HG03159 (cell line): Measurements from ENCODE around the gene RNF224.
A peak's percentile ranks its signal among the peaks of the same experiment; 100 is the strongest.

Experiments used
- ATAC-seq: cut with Tn5 transposase; IDR thresholded peaks from one replicate; pipeline ENCODE4 v1.9.1; 2021; ENCODE audit warnings: mild to moderate bottlenecking, moderate library complexity; ENCODE audit not compliant: unreplicated experiment

The RNF224 gene

DNA sequence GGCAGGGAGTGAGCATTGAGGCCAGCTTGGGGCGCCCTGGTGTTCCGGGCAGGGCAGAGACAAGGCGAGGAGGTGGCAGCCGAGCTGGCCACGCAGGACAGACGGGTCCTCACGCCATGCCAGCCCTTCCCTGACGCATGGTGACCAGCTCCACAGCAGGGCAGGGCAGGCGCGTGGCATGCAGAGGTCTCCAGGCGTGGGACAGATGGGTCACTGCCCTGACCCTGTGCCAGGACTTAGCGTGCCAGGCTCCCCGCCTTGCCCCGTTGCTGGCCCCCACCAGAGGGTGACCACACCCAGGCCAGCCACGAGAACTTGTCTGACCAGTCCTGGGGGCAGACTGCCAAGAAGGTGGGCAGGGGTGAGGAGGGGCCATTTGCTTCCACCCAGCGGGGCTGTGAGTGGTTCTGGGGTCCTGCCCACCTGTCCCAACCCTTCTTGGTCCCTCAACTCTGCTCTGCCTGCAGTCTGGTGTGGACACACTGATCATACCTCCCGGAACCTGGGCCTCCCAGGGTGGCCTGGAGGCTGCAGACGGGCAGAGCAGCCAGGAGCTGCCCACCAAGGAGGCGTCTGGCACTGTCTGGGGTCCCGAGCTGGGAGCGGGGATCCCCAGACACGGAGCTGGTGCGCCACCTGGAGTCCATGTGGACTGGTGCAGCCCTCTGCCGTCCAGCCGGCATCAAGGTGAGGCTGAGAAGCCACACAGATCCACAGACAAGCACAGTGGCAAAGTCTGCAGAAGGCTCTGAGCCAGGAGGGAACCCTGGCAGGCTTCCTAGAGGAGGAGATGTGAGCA is at the start of gene RNF224:
Gene RNF224, plus strand, starts transcription at position 449 of the 799 bp plus-strand sequence. CDS start 834 bp downstream, outside the sequence.
- ATAC-seq: no peak

DNA sequence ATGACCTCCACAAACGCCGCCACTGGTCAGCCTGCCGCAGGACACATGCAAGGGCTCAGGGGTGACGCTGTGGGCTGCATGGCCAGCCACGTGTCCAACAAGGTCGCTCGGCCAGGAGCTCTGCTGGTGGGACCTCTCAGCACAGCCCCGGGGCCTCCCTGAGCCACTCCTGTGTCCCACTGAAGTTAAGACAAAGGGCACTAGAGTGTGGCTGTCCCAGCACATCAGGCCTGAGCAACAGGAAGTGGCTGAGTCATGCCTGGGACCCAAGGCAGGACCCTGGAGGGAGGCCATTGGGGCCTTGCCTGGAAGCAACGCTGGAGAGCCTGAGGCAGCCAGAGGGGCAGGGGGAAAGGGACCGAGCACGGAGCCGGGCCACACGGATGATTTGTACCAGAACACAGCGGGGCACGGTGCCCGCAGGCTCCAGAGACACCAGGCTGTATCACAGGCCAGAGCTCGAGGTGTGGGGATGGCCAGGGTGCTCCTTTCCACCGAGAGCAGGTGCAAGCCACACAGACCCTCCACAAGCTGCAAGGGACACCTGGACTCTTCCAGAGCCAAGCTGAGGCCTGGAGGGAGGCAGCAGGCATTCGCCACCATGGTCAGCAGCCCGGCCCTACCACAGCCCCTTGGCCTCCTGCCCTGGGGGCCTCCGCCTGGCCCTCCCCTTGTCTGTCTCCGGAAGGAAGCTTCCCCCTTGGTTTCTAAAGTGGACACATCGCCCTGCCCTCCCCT is 48.9 kb upstream of the RNF224 start:
- no peak for ATAC-seq

DNA sequence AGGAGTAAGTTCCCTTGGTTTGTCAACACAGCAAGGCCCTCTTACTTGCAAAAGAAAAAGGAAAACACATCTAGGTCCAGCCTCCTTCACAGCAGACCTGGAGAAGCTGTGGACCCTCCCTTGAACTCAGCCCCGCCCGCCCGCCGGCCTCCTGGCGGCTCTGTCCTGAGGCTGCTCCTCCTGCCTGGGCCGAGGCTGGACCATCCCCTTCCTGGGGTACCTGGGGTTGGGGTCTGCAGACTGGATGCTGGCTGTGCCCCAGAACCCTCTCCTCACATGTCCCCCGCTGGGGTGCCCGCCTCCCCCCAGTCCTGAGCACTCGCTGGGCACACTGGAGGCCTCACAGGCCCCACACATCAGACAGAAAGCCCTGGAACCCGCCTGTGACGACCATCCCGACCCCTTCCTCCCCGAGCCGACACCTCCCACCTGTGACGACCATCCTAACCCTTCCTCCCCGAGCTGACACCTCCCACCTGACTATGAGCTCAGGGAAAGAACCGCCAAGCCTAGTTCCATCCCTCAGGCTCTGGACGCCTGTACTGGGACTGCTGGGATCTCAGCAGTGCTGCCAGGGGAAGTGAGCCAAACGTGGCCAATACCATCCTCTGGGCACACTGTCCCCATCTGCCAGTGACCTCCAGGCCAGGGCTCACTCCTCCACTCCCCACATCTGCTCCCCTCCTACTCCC is 48.2 kb upstream of the RNF224 start:
- no peak for ATAC-seq

DNA sequence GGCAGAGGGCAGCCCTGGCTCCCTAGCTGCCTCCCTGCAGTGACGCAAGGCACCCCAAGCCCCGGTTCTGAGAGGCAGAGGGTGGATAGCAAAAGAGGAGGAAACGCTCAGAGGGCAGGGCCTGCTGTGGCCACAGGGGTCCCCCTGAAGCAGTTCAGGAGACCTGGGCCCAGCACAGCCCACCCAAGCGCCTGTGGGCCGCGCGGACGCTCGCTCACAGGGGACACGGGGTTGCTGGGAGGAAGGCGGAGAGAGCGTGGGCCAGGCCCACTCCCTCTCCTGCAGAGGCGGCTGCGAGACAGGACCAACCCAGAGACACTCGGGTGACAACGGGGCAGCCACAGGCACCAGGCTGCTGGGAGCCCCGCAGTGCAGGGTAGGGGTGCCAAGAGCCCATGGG is 47.5 kb upstream of the RNF224 start:
- ATAC-seq: no peak

DNA sequence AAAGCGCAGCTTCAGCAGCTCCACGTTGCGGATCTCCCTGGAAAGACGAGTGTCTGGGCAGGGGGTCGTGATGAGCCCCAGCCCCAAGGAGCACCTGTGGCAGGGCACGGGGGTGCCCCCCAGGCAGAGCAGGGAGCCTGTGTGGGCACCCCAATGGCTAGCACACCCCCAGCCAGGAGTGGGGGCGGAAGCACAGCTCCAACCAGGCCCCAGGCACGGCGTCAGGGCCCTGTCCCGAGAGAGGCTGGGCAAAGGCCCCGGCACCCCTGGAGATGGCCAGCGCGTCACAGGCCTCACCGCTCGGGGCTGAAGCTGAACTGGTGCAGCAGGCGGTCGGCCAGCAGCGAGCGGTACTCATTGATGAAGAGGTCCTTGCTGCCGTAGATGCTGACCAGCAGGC is 46.8 kb upstream of the RNF224 start:
- ATAC-seq: no peak

DNA sequence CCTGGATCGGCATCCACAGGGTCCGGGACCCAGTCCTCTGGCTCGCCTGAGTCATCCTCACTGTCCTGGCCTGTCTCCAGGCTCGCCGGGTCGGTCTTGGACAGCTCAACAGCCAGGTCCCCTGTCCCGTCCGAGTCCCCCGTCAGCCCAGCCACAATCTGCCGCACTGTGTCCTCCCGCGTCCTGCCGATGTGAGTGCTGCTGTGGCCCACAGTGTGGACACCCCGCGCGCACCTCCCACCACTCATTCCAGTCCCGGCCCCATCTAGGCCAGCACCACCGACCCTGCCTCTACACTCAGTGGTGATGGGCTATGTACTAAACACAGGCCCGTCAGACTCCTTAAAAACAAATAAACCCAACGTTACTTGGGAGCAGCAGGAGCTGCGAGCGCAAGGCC is 45.6 kb upstream of the RNF224 start:
- ATAC-seq: no peak

DNA sequence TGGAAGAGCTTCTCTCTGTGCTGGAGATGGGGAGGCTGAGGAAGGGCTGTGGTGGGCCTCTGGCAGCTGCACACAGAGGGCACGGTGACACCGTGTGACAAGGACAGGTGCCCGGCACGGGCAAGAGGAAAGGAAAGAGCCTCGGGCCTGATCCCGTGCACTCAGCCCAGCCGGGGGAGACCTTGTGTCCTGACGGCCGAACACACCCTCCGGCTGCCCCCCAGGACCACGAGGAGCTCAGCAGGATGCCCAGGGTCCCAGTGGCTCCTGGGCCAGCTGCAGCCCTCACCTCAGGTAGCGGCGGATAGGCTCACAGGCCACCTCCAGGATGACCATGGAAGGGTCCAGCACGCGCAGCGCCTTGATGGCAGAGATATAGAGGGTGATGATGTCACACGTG is 44.5 kb upstream of the RNF224 start:
- ATAC-seq: no peak

DNA sequence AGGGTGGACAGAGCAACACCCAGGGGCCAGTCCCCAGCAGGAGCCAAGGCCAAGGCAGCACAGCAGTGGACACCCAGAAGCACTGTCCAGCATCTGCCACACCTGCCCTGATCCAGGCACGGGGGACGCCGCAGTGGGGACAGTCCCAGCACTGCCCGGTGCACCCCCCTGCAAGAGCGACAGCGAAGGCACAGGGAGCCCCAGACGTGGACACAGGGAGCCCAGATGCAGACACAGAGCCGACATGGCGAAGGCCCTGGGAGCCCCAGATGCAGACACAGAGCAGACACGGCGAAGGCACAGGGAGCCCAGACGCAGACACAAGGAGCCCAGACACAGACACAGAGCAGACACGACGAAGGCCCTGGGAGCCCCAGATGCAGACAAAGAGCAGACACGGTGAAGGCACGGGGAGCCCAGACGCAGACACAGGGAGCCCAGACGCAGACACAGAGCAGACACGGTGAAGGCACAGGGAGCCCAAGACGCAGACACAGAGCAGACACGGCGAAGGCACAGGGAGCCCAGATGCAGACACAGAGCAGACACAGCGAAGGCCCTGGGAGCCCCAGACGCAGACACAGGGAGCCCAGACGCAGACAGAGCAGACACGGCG is 43.2 kb upstream of the RNF224 start:
- ATAC-seq: no peak

DNA sequence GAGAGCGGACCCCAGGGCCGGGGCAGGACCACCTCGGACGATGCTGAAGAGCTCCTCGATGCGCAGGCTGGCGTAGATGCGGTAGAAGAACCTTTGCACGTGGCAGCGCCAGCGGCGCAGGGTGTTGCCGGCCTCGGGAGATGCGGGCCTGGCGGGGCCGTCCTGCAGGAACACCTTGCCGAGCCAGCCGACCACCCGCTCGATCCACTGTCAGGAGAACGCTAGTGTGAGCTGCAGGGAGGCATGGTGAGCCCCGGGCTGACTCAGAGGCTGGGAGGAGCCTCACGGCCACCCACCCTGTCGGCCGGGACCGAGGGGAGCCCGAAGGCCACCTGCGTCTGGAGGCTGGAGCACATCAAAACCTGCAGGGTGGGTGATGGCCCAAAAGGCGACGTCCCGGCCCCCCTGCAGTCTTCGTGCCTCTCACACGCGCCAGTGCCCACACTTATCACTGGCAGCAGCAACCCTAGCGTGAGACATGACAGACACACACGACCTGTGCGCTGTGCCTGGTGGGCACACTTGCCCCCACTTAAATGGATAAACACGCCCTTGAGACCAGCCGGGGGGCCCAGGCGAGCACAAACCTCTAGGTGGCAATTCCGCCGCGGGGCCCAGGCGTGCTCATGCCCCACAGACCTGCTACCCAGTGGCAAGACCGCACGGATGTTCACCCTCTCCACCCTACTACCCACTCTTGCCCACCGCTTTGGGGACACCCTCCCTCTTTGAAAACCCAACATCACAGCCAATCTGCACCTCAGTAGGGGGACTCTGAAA is 42.2 kb upstream of the RNF224 start:
- no peak for ATAC-seq

DNA sequence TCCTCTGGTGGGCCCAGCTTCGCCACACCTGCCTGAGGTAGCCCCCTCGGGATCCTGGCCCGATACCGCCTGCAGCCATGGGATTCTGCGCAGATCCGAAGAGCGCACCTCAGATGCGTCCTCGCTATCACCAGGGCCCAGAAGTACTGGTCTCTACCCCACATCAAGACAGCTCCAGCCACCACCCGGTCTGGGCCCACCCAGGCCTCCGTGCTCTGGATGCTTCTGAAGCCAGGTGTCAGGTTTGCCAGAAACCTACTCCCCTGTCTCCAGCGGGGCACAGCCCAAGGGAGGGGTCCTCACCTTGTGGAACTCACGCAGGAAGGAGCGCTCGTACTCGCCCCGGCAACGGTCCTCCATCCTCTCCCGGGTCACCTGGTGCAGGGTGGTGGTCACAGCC is 41.4 kb upstream of the RNF224 start:
- ATAC-seq: no peak

DNA sequence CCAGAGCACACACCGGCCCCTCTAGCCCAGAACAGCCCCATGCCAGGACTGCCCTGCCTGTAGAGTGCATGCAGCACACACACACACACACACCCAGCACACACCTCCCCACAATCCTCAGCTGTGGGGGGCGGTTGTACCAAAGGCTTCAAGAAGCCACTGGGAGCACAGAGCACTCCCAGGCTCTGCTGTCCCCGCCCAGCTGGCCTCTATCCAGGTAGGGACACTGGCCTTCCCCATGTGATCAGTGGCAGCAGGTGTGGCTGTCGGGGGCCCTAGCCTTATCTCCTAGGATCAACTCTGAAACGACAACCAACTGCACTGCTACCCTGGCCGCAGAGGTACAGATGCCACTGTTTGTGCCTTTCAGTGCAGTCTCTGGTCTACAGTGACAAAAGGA is 40.9 kb upstream of the RNF224 start:
- ATAC-seq: no peak

DNA sequence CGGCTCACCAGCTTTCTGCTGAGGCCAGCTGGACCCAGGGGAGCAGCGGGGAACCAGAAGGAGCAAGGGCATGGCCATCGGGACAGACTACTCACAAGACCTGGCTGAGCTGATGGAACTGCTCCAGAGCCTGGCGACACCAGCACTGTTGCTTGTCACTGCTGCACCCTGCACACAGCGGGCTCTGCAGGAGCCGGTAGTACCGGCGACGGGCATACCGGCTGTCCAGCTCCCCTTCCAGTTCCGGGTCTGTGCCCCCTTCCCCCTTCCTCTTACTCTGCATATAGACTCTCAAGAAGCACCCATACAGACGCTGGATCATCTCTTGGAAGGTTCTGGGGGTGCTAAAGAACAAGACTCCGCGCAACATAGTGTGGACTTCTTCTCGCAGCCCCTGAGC is 39.9 kb upstream of the RNF224 start:
- no peak for ATAC-seq

DNA sequence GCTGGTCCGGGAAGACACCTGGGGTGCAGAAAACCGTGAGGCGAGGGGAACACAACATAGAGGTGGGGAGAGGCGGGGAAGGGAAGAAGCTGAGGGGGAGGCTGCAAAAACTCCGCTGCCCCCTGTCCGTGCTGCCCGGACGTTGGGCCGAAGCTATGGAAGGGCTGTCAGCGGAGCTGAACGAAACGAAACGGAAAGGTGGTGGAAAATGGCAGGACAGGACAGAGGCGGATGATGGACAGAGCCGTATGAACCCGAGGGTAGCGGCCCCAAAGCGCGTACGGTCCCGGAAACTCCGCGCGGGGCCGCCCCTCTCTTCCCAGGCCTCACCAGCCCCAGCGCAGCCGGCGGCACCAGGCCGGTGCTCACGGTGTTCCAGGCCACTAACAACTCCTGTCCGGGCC is 39.2 kb upstream of the RNF224 start:
- ATAC-seq: no peak

DNA sequence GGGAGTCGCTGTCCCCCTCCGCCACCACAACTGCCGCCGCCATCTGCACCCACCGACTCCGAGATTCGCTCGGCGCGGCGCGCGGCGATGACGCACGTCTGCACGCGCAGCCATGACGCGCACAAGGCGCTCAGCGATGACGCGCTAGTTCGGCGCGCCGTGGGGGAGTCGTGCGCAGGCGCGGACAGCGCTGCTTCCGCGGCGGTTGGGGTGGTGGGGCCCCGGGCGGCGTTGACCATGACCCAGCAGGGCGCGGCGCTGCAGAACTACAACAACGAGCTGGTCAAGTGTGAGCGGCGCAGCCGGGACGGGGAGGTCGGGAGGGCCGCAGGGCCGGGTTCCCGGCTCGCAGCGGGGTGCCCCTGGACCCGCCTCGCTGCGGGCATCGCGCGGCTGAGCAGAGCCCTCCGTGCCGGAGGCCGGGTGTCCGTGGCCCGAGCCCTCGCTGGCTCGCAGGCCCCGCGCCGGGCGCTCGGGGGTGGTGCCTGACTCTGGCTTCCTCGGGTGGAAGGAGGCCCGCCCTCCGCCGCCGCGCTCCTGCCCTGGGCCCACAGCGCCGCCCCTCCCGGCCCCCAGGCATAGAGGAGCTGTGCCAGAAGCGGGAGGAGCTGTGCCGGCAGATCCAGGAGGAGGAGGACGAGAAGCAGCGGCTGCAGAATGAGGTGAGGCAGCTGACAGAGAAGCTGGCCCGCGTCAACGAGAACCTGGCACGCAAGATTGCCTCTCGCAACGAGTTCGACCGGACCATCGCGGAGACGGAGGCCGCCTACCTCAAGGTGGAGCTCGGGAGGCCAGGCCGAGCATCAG is 38.6 kb upstream of the RNF224 start, which contains the start of the genes ANAPC2 and SSNA1:
Gene ANAPC2, minus strand, starts transcription at position 71 of the 807 bp plus-strand sequence. Its CDS starts 28 bp downstream, at position 43.
Gene SSNA1, plus strand, starts transcription at position 187 of the 807 bp plus-strand sequence. Its CDS starts 51 bp downstream, at position 238.
- peak; percentile 74 for ATAC-seq

DNA sequence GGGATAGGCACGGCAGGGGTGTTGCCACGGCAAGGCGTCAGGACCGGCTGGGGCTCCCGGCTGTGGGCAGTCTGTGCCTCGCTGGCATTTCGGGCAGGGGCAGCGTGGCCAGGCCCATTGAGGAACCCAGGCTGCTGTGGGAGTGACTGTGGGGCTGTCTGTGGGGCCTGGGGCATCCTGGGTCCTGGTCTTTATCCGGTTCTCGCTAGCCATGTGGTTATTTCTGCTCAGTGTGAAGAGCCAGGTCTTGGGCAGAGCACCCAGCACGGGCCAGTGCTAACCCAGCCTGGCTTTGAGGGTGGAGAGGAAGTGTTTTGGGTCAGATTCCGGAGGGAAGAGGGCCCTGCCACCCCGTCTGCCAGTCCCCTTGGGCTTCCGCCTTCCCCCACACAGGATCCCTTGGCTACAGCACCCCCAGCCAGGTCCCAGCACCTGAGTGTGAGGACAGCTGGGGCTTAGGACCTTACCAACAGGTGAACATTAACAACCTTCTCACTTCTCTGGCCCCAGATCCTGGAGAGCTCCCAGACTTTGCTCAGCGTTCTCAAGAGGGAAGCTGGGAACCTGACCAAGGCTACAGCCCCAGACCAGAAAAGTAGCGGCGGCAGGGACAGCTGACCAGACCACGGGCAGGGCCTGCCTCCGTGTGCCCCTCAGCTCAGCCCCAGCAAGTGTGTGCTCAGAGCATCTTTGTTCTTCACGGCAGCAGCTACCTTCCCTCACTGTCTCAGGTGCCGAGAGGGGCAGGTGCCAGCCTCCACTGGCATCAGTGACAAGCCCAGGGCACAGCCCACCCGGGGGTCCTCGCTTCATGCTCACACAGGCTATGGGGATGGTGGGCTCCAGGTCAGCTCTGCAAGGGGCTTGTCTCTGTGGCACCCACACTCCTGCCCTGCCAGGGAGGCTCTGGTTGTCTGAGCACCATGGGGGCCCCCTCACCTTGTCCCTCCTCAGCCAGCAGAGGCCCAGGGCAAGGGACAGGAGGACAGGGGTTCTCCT is 37.7 kb upstream of the RNF224 start:
- peak; percentile 2 for ATAC-seq

DNA sequence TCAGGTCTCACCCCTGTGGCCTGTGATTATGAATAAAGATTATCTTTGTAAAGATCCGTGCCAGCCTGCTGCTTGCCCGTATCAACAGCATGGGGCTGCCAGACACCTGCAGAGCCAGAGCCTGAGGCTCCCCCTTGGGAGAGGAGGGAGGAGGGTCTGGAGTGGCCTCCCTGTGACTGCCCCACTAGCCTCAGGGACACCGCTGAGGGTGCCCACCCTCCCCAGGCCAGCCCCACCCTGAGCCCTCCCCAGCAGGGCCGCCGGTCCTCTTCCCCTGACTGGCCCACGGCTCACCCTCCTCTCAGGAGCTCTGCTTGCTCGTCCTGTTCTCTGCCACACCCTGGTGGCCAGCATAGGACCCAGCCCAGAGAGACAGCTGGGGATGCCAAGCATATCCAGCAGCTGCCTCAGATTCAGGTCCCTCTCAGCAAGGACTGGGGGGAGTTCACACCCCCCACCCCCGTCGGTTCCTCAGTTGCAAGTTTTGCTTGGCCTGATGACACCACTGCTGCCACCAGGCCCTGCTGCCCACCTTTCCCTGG is 36.9 kb upstream of the RNF224 start:
- ATAC-seq: no peak

DNA sequence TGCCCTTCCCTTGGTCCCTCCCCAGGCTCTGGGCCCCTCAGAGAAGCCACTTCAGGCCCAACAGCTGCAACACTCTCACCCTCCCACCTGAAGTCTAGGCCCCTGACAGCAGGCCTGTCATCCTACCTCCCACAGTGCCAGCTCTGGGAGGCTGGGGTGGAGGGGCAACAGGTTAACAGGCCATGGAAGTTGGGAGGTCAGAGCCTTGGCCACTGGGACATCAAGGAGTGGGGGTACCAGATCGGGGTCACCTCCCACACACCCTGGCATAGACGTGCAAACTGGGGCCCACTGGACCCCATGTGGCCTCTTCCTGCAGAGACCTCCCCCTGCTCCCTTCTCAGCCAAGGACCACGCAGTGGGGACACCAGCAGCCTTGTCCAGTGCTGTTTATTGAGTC is 36.1 kb upstream of the RNF224 start:
- ATAC-seq: no peak
